ENCODE results near the gene SORBS2. TPM values are rescaled to one million over a fixed set of nuclear protein-coding genes. Genes with fewer than 3 reads are reported as not detected.

SORBS2 gene
- total and polyA plus RNA-seq, 2 of the 8 experiments (the other 6 are each of a cell fraction or from before 2014, with no cell fraction given) = 73.0 to 87.1 TPM

DNA sequence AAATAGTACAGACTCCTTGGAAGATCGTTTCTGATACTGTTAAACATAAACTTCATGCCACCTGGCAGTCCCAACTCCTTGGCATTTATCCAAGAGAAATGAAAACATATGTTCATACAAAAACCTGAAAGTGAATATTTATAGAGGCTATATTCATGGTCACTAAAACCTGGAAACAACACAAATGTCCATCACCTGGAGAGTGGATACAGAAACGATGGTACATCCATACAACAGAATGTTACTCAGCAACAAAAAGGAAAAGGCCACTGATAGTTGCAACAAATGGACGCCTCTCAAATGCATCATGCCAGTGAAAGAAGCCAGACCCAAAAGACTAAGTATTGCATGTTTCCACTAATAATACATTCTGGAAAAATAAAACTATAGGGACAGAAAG is 34.0 kb upstream of the SORBS2 start:
- no peak overlapping the region for H3K4me3 ChIP-seq (ENCODE audit: extremely low read depth in 1 of 4, insufficient read depth in 2 of 4, low read depth in 3 of 4, low read length in 4 of 4)
- H3K23ac ChIP-seq (ENCODE audit: insufficient read length) = no peak overlapping the region
- no peak overlapping the region for H3K27ac ChIP-seq (ENCODE audit: low read depth, low read length)
- H3K18ac ChIP-seq (ENCODE audit: extremely low read depth, low read length) = no peak overlapping the region
- H3K79me2 ChIP-seq (ENCODE audit: control insufficient read depth in 1 of 2, insufficient read depth in 2 of 2, low read length in 2 of 2) = no peaks in the 10 kb centered on the region
- H3K9ac ChIP-seq (replicated peaks in 1 of 4; ENCODE audit: extremely low read depth in 1 of 4, low read depth in 3 of 4, low read length in 3 of 4) = no peak overlapping the region
- peaks cover 3 to 6% (median 5%) of the 10 kb centered on the region in 4 experiments; a peak in 3 of 7 replicates for H3K4me1 ChIP-seq (replicated peaks in 1 of 4; ENCODE audit: control insufficient read depth in 3 of 4, insufficient read depth in 4 of 4, low read length in 3 of 4)
- no peak overlapping the region for H4K91ac ChIP-seq (replicated peaks; ENCODE audit: insufficient read length, low read length)
- no peak overlapping the region for H3K4me2 ChIP-seq (ENCODE audit: insufficient read depth in 1 of 2, low read depth in 2 of 2, low read length in 2 of 2)
- H2BK5ac ChIP-seq (ENCODE audit: low read depth, low read length) = no peak overlapping the region
- no peak overlapping the region for H2BK120ac ChIP-seq (replicated peaks; ENCODE audit: low read depth, low read length)
- H4K20me1 ChIP-seq (replicated peaks in 1 of 2; ENCODE audit: control insufficient read depth in 1 of 2, insufficient read depth in 2 of 2, low read length in 2 of 2) = no peaks in the 10 kb centered on the region
- no peak overlapping the region for H2AFZ ChIP-seq (ENCODE audit: low read length)
- no peak overlapping the region for H2BK12ac ChIP-seq (ENCODE audit: low read depth, low read length)
- no peak overlapping the region for H4K8ac ChIP-seq (ENCODE audit: extremely low read depth, insufficient read depth, low read length)
- no peak overlapping the region for H2BK15ac ChIP-seq (ENCODE audit: low read length)
- no peak overlapping the region for H4K5ac ChIP-seq (ENCODE audit: insufficient read length, low read depth, low read length)
- H3K56ac ChIP-seq (replicated peaks; ENCODE audit: insufficient read length, low read depth, low read length) = no peak overlapping the region
- POLR2A ChIA-PET (ENCODE audit: partially characterized antibody) = no interaction called here
- H2AK5ac ChIP-seq (ENCODE audit: low read depth, low read length) = no peak overlapping the region
- no peak for FAIRE-seq
- no peaks in the 10 kb centered on the region; a peak in 3 of 8 replicates for H3K36me3 ChIP-seq (ENCODE audit: control insufficient read depth in 2 of 4, insufficient read depth in 4 of 4, low read length in 3 of 4)
- no peaks in the 10 kb centered on the region for H3K79me1 ChIP-seq (ENCODE audit: low read depth, low read length)
- peaks cover 5% of the 10 kb centered on the region in 2 experiments; a peak in 3 of 4 replicates for H3K9me3 ChIP-seq (ENCODE audit: insufficient read depth in 2 of 2, low read depth in 1 of 2, low read length in 1 of 2)
- WGBS, 2 experiments (ENCODE audit: extremely low coverage in 1 of 2, insufficient coverage in 1 of 2, insufficient read length in 1 of 2, insufficient replicate concordance in 2 of 2, low coverage in 1 of 2, low lambda C conversion rate in 2 of 2, missing lambda C conversion rate in 1 of 2) = 83% methylated on average over 3 of the region's 3 CpGs; no CpG with 5 or more reads in 1 of the 2 experiments
- H3K27me3 ChIP-seq (replicated peaks in 1 of 4; ENCODE audit: control insufficient read depth in 3 of 4, extremely low read depth in 1 of 4, insufficient read depth in 3 of 4, low read length in 3 of 4) = no peaks in the 10 kb centered on the region
- DNase-seq (ENCODE audit: low read depth in 1 of 2, low spot score in 2 of 2) = no peak
- no peak overlapping the region for H3K4ac ChIP-seq (replicated peaks; ENCODE audit: insufficient read length, low read depth, low read length)
- H3K23me2 ChIP-seq (ENCODE audit: low read depth, low read length) = 0 out of 2 replicates have a peak, but pooled peaks cover 3% of the 10 kb centered on the region
- CTCF ChIA-PET (ENCODE audit: partially characterized antibody) = no interaction called here
- 0 out of 2 replicates have a peak overlapping the region, but pooled peaks have one; percentile 63 for H2BK20ac ChIP-seq (ENCODE audit: low read length)
- no peak overlapping the region for H3K14ac ChIP-seq (ENCODE audit: insufficient read length)
- no peak for TF ChIP-seq ZNF274 (IDR thresholded peaks at IDR 0.05; ENCODE audit: borderline replicate concordance, extremely low read depth, low read length)
- no peak for TF ChIP-seq SP1 (IDR thresholded peaks at IDR 0.05; ENCODE audit: low read depth, low read length)
- no peak for TF ChIP-seq NANOG (IDR thresholded peaks at IDR 0.05; ENCODE audit: insufficient read depth, low read depth, low read length, poor library complexity, severe bottlenecking)
- TF ChIP-seq, protein P1, sequence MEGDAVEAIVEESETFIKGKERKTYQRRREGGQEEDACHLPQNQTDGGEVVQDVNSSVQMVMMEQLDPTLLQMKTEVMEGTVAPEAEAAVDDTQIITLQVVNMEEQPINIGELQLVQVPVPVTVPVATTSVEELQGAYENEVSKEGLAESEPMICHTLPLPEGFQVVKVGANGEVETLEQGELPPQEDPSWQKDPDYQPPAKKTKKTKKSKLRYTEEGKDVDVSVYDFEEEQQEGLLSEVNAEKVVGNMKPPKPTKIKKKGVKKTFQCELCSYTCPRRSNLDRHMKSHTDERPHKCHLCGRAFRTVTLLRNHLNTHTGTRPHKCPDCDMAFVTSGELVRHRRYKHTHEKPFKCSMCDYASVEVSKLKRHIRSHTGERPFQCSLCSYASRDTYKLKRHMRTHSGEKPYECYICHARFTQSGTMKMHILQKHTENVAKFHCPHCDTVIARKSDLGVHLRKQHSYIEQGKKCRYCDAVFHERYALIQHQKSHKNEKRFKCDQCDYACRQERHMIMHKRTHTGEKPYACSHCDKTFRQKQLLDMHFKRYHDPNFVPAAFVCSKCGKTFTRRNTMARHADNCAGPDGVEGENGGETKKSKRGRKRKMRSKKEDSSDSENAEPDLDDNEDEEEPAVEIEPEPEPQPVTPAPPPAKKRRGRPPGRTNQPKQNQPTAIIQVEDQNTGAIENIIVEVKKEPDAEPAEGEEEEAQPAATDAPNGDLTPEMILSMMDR (IDR thresholded peaks at IDR 0.05; ENCODE audit: control extremely low read depth in 1 of 3, insufficient read depth in 1 of 3, low read depth in 1 of 3, low read length in 3 of 3) = no peak
- no peak for TF ChIP-seq MAFK (IDR thresholded peaks at IDR 0.05; ENCODE audit: low read depth, low read length)
